ENCODE results near the gene SSB. TPM values are rescaled to one million over a fixed set of nuclear protein-coding genes. Genes with fewer than 3 reads are reported as not detected.

Gene SSB
- total and polyA plus RNA-seq, 2 donors from 2014 or later: 82.0 to 86.6 TPM

GRCh38 chr2:169828141-169828811 lies 29.6 kb downstream of the SSB start:
- Histone ChIP-seq H3K4me3 (ENCODE audit: low read length in 3 of 3) (peak overlapping the region; percentile 77 to 90 (median 86)), H3K9ac (ENCODE audit: low read length in 3 of 3) (peak overlapping the region; percentile 79 to 82 (median 82))

GRCh38 chr2:169834401-169834800 lies 35.7 kb downstream of the SSB start:
- Histone ChIP-seq H3K9me3 (ENCODE audit: control insufficient read depth in 2 of 3, insufficient read depth in 1 of 3, low read length in 3 of 3) (no peaks in the 10 kb centered on the region), H3K4me3 (ENCODE audit: low read length in 3 of 3) (no peak overlapping the region), H3K36me3 (ENCODE audit: control insufficient read depth in 2 of 3, insufficient read depth in 3 of 3, low read length in 3 of 3) (no peaks in the 10 kb centered on the region), H3K9ac (ENCODE audit: low read length in 3 of 3) (no peak overlapping the region), H3K4me1 (ENCODE audit: control insufficient read depth in 2 of 3, insufficient read depth in 2 of 3, low read depth in 1 of 3, low read length in 3 of 3) (peaks cover 0 to 13% (median 3%) of the 10 kb centered on the region in 3 donors), H3K27ac (ENCODE audit: low read depth in 2 of 2, low read length in 2 of 2) (no peak overlapping the region), H3K27me3 (ENCODE audit: control insufficient read depth, insufficient read depth, low read length) (no peaks in the 10 kb centered on the region)
- FAIRE-seq (no peak), DNase-seq (no peak)
- TF ChIP-seq CTCF (IDR thresholded peaks at IDR 0.05; ENCODE audit: borderline replicate concordance, extremely low read depth, insufficient read depth): no peak
- intact Hi-C loops (cut with DNase I): no loop called here

More at GRCh38 chr2:169828141-169828811, 29.6 kb downstream of the SSB start:
- FAIRE-seq: no peak
- no peak for TF ChIP-seq CTCF (IDR thresholded peaks at IDR 0.05; ENCODE audit: borderline replicate concordance, extremely low read depth, insufficient read depth)
- Histone ChIP-seq H3K36me3 (ENCODE audit: control insufficient read depth in 2 of 3, insufficient read depth in 3 of 3, low read length in 3 of 3) (no peaks in the 10 kb centered on the region), H3K4me1 (ENCODE audit: control insufficient read depth in 2 of 3, insufficient read depth in 2 of 3, low read depth in 1 of 3, low read length in 3 of 3) (peaks cover 0 to 13% (median 0%) of the 10 kb centered on the region in 3 donors), H3K27ac (ENCODE audit: low read depth in 2 of 2, low read length in 2 of 2) (peak overlapping the region; percentile 74 to 77), H3K9me3 (ENCODE audit: control insufficient read depth in 2 of 3, insufficient read depth in 1 of 3, low read length in 3 of 3) (no peaks in the 10 kb centered on the region), H3K27me3 (ENCODE audit: control insufficient read depth, insufficient read depth, low read length) (no peaks in the 10 kb centered on the region)
- intact Hi-C loops (cut with DNase I): no loop called here
- DNase-seq: peak in 4 of 5 donors; percentile 20 to 59 (median 56)

- no peak for FAIRE-seq
- peaks cover 0 to 13% (median 6%) of the 10 kb centered on the region in 3 donors for H3K4me1 ChIP-seq (ENCODE audit: control insufficient read depth in 2 of 3, insufficient read depth in 2 of 3, low read depth in 1 of 3, low read length in 3 of 3)
- no peak overlapping the region for H3K9ac ChIP-seq (ENCODE audit: low read length in 3 of 3)
- peaks cover 0 to 3% (median 0%) of the 10 kb centered on the region in 3 donors for H3K36me3 ChIP-seq (ENCODE audit: control insufficient read depth in 2 of 3, insufficient read depth in 3 of 3, low read length in 3 of 3)
- no peak for TF ChIP-seq CTCF (IDR thresholded peaks at IDR 0.05; ENCODE audit: borderline replicate concordance, extremely low read depth, insufficient read depth)
- H3K27ac ChIP-seq (ENCODE audit: low read depth in 2 of 2, low read length in 2 of 2): no peak overlapping the region
- H3K27me3 ChIP-seq (ENCODE audit: control insufficient read depth, insufficient read depth, low read length): no peaks in the 10 kb centered on the region
- DNase-seq: no peak
- H3K4me3 ChIP-seq (ENCODE audit: low read length in 3 of 3): no peak overlapping the region
- intact Hi-C loops (cut with DNase I): no loop called here
- no peaks in the 10 kb centered on the region for H3K9me3 ChIP-seq (ENCODE audit: control insufficient read depth in 2 of 3, insufficient read depth in 1 of 3, low read length in 3 of 3)
These were observed 40.2 kb downstream of the SSB start for GRCh38 chr2:169838743-169839489.
